HG03095 (cell line): ENCODE measurements around the gene PNMT.
"Not testable (repeated sequence)": the region's sequence is repeated elsewhere in the genome, so short reads cannot be mapped to it uniquely, and the experiment has no call there.

Experiments
- ATAC-seq: cut with Tn5 transposase; IDR thresholded peaks from one replicate; pipeline ENCODE4 v1.9.1; 2021; ENCODE audit warnings: moderate library complexity; ENCODE audit not compliant: unreplicated experiment

PNMT gene

DNA sequence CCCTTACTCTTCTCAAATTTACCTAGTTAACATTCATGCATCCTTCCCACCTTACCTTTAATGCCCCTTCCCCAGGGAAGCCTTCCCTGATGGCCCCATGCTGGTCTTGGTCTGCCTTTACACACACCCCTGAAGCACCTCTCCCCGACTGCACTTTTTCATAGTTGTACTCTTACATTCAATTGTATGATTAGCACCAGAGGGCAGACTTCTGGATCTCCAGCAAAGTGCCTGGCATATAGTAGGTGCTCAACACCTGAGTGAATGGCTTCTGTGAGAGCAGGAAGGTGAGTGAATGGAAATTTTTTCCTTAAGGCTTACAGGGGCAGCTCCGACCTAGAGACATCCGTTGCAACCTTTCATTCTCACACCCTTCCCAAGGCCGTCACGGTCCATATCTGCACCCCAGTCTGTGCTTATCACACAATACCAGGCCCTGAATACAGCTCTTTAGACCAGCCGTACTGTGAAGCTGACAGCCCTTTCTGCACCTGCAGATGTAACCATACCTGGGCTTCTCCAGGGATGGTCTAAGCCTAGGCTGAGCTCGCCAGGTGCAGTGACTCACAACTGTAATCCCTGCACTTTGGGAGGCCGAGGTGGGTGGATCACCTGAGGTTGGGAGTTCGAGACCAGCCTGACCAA lies 15.2 kb downstream of the PNMT start:
- ATAC-seq: no peak

DNA sequence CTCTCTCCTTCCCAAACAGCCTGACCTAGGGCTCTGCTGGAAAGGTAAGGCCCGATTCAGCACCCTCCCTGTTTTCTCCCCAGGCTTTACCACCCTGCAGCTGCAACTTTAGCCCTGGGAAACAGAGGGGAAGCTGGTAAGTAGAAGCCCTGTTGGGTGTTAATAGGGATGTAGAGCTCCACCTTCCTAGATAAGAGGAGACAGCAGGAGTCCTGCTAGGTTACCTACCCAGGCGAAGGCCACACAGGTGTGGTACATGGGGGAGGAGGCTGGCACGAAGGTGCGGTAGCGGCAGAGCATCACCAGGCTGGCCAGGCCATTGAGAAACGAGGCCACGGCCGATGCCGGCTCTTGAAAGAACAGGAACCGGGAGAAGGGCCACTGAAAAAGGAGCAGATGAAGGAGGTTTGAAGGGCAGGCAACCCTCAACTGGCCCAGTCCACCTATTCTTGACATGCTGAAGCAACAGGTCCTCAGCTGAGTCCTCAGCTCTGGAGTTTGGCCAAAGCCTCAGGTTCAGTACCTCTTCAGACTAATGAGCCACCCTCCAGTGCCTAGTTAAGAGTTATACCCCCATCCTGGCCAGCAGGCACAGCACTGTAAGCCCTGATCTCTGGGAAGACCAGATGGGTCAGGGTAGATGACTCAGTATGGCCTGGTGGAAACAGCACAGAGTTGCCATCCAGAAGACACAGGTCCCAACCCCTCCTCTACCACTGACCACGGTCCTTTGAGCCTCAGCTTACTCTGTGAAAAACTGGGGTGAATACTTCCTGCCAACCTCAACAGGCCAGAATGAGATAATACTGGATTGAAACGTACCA lies 16.3 kb downstream of the PNMT start:
- ATAC-seq: no peak

DNA sequence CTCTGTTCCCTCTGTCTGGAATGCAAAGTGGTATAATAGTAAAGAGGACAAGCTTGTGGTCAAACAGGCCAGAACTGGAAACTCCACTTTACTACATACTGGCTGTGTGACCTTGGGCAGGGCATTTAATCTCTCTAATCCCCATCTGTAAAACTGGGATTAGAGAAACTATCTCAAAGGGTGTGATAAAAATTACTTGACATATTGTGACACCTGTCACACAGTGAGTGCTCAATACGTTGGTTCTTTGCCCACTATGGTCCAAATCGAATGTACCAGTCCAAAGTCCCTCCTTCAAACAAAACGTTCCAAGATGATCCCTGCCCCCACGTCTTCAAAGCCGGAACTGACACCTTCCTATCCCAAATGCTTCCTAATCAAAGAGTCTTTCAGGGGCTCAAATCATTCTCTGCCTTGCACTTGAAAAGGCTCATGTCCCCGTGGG lies 18.9 kb downstream of the PNMT start:
- ATAC-seq: no peak

DNA sequence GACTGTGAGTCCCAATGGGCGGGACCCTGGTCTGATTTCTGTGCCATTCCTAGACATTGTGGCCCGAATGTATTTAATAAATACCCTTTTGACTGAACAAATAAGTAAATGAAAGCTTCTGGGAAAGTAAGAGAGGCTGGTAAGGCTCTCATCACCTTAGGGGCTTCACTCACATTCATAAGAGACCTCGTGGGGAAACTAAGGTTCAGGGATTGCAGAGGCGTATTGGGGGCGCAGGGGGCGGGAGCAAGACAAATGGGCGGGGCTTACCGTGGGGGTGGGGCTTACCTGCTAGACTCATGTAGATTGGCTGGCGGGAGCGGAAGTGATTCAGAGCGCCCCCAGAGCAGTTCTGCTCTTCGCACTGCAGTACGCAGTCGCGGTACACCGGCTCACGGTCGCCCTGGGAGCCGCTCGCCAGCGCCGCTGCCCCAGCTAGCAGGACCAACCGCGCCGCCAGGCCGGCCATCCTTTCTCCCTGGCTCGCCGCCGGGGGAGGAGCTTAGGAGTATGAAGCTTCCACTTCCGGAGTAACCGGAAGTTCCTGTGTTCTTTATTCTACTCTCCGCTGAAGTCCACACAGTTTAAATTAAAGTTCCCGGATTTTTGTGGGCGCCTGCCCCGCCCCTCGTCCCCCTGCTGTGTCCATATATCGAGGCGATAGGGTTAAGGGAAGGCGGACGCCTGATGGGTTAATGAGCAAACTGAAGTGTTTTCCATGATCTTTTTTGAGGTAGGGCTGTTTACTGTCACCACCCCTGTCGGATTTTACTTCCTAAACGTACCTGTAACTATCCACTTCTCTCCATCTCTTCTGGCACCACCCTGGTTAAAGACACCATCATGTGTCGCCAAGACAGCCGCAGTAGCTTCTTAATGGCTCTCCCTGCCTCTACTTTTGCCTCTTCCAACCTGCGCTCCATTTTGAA lies 19.6 kb downstream of the PNMT start, which contains the start of gene PGAP3:
Gene PGAP3, minus strand, starts transcription at position 512 of the 929 bp plus-strand sequence. Its CDS starts 43 bp downstream, at position 469.
- ATAC-seq: peak; percentile 84

DNA sequence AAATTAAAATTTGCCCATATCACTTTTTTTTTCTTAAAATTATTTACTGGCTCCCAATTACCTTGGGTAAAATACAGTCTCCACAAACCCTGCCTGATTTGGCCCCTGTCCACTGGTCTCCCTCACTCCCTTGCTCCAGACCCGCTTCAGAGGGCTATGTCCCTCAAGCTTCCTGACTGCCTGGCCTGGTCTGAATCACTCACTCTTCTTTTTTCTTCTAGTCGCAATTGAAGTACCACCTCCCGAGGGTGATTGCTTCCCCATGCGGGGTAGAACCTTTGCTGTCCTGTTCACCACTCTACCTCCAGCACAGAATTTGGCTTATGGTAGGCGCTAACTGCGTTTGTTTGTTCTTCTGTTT lies 20.2 kb downstream of the PNMT start:
- ATAC-seq: no peak

DNA sequence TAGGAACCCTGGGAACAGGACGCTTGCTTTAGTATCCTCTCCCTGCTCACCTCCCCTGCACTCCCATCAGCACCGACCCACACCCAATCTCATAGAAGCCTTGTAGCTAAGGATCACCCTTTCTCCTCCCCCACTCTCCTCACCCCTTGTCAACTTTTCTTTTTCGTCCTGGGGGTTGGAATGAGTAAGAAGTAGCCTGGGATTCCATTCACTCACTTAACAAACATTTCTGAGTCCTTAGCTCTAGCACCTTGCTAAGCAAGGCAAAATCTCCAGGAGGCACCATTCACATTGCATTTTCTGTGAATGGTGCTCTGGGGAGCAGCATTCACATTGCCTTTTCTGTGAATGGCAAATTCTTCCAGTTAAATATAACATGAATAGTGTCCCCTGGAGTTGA lies 20.7 kb downstream of the PNMT start:
- no peak for ATAC-seq

DNA sequence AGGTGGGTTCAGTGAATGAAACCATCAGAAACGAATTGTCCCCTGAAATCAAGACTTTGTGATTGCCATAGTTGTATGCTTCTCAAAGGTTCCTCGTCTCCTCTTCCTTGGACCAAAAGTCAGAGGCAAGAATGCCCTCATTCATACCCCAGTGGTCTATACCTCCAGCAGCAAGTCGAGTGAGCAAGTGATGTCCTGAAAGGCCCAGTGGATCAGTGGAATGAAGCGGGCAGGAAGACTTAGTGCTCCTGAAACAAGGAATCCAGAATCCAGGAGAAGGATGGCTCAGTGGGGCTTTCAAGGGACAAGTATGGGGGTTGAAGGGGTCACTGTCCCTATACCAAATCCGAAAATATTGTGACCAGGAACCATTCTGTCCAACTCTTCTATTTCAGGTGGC lies 26.3 kb downstream of the PNMT start:
- ATAC-seq: no peak

DNA sequence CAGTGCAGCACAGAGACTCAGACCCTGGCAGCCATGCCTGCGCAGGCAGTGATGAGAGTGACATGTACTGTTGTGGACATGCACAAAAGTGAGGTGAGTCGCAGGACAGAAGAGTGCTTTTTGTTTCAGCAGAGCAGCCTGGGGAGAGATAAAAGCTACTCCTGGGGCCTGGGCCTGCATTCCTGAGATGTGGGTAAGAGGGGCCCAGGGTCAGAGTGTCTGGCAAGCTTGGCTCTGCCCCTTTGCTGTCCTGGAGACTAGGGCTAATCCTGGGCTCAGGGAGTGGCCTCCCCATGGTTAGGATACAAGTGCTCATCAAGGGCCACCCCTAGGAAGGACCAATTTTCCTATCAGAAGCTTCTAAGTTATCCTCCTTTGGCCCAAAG lies 26.8 kb downstream of the PNMT start:
- ATAC-seq: no peak

DNA sequence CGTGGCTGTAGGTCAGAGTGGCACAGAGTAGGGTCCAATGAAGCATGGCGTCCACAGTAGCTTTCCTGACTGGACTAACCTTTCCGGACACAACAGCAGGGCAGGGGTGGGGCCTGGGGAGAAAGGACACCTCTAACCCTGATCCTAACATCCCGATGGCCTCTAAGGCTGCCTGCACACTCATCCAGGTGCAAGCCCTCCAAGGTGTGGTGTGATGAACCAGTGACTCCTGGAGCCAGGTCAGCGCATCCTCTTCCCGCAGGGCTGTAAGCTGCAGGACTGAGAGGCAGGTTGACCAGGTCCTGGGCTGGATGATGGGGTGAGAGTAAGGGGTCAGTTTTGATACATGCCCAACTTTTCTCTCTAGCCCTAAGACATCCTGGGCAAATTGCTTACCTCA lies 28.5 kb downstream of the PNMT start:
- ATAC-seq: no peak

DNA sequence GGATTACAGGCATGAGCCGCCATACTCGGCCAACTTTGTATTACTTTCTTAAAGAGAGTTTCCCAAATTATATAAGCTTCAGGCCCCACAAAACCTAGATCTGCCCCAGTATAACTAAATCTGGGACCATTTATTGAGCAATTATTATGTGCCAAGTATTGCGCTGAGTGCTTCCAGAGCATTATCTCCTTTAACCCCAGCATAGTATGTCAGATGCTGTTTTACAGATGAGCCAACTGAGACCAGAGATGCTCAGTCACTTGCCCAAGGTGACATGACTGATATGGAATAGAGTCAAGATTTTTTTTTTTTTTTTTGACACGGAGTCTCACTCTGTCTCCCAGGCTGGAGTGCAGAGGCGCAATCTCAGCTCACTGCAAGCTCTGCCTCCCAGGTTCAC lies 29.7 kb downstream of the PNMT start:
- ATAC-seq: no peak

DNA sequence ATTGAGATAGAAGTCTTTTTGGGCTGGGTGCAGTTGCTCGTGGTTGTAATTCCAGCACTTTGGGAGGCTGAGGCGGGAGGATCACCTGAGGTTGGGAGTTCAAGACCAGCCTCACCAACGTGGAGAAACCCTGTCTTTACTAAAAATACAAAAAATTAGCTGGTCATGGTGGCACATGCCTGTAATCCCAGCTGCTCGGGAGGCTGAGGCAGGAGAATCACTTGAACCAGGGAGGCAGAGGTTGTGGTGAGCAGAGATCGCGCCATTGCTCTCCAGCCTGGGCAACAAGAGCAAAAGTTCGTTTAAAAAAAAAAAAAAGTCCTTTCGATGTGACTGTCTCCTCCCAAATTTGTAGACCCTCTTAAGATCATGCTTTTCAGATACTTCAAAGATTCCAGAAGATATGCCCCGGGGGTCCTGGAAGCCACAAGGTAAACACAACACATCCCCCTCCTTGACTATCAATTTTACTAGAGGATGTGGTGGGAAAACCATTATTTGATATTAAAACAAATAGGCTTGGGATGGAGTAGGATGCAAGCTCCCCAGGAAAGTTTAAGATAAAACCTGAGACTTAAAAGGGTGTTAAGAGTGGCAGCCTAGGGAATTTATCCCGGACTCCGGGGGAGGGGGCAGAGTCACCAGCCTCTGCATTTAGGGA lies 31.0 kb downstream of the PNMT start:
- not testable (repeated sequence) for ATAC-seq

DNA sequence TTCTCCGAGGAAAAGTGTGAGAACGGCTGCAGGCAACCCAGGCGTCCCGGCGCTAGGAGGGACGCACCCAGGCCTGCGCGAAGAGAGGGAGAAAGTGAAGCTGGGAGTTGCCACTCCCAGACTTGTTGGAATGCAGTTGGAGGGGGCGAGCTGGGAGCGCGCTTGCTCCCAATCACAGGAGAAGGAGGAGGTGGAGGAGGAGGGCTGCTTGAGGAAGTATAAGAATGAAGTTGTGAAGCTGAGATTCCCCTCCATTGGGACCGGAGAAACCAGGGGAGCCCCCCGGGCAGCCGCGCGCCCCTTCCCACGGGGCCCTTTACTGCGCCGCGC lies 31.5 kb downstream of the PNMT start, which contains the start of gene ERBB2:
Gene ERBB2, plus strand, starts transcription at position 247 of the 330 bp plus-strand sequence. CDS start 175 bp downstream, outside the sequence.
- ATAC-seq: no peak

DNA sequence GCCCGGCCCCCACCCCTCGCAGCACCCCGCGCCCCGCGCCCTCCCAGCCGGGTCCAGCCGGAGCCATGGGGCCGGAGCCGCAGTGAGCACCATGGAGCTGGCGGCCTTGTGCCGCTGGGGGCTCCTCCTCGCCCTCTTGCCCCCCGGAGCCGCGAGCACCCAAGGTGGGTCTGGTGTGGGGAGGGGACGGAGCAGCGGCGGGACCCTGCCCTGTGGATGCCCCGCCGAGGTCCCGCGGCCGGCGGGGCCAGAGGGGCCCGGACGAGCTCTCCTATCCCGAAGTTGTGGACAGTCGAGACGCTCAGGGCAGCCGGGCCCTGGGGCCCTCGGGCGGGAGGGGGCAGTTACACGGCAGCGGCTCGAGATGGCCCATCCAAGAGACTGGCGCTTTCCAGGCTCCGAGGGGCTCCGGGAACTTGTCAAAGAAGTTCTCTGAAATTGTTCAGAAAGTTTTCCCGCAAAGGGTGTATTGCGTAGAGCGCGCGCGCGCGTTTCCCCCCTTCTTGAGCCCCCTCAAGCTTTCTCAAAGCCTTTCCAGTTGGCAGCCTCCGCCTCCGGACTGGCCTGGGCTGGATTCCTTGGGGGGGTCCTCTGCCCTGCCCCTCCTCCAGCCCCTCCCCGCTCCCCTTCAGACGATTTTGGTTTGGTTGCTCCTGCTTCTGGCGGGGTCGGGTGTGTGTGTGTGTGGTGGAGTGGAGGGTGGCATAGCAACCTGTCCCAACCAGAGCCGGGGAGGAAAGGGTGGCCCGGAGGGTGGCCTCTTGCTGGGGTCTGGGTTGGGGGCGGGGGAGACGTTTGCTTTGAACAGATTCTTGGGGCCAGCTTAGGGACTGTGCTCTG lies 32.1 kb downstream of the PNMT start:
- no peak for ATAC-seq

DNA sequence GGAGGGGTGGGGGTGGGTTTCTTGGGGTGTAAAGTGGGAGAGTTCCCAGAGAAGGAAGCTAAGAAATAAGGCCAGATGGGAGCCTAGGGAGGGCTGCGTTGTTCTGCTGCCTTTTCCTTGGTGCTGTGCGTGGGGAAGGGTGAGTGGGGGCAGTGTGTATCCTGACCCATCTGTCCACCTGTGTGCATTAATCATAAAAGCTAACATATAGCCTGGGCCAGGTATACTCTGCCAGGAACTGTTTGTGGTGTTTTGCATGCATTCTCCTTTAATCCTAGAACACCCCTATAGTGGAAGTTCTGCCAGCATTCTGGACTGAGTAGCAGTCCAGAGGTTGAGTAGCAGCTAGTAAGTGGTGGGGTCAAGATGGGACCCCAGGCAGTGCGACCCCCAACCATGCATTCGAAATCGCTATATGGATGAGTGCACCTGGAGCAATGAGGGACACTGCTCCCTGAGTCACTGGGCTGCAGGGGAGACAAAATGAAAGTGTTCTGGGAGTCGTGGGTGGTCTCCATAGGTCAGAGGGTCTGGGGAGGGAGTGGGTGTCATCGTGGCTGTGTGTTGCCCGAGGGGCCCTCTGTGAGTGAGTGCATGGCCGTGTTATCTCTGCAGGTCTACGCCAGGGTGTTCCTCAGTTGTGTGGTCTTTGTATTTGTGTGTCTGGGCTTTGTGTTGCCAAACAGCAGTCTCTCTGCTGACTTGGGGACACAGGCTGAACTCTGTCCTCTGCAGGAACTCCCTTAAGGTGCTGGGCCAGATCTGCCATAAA lies 32.9 kb downstream of the PNMT start:
- no peak for ATAC-seq

DNA sequence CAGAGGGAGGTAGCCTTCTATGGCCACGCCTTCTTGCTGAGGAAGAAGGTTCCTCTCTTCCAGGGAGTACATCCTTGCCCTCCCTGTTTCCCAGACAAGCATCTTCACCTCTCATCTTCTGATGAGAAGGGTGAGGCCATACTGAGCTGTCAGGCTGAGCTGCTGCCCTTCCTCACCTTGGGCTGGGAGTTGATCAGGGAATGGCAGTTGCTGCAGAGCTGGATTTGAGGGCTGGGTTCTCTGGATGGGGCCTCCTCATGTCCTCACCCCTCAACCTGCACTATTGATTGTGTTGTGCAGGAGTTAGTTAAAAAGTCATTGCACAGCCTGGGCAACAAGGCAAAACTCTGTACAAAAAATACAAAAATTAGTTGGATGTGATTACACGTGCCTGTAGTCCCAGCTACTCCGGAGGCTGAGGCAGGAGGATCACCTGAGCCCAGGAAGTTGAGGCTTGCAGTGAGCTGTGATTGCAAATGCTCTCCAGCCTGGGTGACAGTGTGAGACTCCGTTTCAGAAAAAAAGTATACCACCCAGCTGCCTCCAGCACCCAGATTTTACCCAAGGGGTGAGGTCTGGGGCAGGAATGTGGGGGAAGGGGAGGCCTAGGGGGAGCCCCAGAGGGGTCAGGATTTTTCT lies 33.6 kb downstream of the PNMT start:
- no peak for ATAC-seq

DNA sequence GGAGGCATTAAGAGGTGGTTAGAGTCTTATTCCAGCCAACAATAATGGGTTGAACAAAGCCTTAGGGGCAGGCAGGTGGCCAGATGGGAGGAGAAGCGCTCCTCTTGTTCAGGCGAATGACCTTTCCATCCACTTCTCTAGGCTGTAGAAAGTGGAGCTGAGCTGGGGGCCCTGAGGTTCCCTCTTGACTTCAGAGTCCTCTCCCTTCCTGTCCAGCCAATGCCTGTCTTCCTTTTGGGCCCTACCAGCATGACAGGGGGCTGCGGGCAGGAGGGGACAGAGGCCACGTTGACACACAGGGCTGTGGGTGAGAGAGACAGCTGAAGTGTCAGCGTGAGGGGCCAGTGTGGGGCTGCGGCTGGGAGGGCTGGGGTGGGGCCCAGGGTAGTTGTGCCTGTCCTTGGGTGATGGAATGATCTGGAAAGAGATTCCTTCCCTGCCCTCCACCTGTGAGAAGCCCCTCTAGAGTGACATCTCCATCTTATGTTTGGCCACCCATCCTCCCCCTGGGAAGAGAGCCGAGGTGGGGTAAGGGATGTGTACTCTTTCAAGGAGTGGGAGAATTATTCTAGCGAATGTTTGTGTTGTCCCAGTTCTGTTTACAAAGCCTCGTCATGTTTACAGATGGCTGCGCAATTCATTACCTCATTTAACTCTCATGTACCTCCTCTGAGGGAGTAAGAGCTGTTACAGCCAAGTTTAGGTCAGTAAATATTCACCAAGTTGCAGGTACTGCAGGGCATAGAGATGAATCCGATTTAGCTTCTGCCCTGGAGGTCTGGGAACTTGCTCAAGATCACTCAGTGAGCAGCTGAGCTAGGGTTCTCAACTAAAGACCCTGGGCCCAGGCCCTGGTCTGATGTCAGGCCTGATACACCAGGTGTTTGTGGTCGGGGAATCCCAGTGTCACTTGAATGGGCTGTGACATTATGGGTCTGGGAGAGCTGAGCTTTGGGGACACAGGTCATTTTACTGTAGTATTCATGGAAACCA lies 34.9 kb downstream of the PNMT start:
- ATAC-seq: no peak

DNA sequence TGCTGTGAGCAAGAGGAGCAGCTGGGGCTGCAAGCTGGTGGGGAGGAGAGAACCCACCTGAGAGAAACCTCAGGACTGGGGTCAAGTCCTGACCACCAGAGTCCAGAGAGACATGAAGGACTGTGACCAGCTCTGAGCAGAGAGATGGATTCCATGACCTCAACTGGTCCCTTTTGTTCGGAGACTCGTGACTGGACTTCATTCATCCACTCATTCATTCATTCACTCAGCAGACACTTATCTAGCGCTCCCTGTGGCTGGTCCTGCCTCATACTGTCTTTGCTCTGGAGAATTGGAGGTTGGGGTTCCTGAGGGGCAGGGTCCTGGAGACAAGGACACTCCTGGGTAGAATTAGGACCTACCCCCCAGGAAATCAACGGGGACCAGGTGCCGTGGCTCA lies 35.7 kb downstream of the PNMT start:
- no peak for ATAC-seq
